ENCODE results near the gene ZNF212.

The ZNF212 gene

DNA sequence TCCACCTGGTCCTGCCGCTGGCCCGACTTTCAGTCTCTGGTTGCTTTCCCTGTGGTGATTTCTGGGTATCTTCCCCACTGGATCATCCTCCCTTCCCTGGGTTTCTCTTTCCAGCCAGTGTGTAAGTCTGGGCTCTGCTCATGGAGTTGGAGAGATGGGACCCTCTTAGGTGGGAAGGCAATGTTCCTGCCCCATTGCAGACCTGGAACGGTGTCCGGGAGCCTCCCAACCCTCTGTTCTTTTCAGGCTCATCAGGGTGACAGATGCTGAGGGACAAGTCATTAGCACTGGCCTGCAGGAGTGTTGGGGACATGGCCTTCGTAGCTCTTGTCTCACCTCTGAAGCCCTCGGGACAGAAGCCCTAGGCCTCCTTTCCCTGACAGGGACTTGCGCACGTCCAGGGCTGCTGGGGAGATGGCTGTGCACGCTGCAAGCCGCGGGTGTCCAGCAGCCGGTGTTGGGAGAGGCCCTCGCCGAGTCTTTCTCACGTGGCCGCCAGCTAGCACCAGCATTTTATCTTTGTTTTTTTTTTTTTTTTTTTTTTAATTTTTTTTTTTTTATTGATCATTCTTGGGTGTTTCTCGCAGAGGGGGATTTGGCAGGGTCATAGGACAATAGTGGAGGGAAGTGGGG is 39.8 kb downstream of the ZNF212 start:
- TF ChIP-seq CTCF (conservative IDR thresholded peaks at IDR 0.05), result no peak

DNA sequence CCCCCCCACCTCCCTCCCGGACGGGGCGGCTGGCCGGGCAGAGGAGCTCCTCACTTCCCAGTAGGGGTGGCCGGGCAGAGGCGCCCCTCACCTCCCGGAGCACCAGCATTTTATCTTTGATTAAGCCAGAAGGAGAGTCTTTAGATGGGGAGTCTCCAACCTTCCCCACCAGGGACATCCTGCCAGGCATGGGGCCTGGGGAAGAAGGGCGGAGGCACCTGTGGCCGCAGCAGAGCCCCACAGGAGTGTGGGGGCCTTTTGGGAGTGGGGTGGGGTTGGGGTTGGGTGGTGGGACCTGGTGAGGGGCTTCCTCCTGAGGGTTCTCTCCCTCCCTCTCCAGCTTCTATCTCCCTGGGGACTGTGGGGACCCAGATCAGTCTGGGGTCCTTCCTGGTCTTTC is 40.7 kb downstream of the ZNF212 start:
- H3K27ac ChIP-seq, result no peak overlapping the region
- no peak for TF ChIP-seq CTCF (conservative IDR thresholded peaks at IDR 0.05)

More for the DNA sequence above, 39.8 kb downstream of the ZNF212 start:
- H3K27ac ChIP-seq, result no peak overlapping the region

GRCh38 chr7:149280661-149281507 is 41.4 kb downstream of the ZNF212 start:
- H3K27ac ChIP-seq, result no peak overlapping the region
- no peak for TF ChIP-seq CTCF (conservative IDR thresholded peaks at IDR 0.05)

DNA sequence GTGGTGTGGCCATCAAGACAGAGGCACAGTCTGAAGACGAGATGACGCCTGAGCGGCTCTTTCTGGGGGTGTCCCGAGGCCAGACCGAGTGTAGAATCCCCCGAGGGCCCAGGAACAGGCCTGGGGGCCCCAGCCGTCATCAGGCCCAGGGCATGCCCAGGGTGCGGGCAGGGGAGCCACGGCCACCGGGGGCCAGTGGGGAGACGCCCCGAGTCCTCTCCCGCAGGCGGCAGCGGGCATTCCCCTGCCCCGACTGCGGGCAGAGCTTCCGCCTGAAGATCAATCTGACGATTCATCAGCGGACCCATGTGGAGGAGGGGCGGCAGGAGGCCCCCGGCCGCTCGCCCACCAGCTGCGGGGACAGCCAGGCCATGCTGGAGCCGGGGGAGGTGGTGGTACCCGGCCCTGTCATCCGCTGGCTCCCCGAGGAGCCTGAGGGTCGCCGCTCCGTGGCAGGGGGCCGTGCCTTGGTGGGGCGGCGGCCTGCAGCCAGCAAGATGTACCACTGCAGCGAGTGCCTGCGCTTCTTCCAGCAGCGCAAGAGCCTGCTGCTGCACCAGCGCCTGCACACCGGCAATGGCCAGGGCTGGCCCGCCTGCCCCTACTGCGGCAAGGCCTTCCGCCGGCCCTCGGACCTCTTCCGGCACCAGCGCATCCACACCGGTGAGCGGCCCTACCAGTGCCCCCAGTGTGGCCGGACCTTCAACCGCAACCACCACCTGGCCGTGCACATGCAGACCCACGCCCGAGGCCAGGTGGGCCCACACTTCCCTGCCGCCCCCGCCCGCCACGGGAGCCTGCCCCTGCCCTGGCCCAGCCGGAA is 42.3 kb downstream of the ZNF212 start:
- TF ChIP-seq CTCF (conservative IDR thresholded peaks at IDR 0.05), result no peak

DNA sequence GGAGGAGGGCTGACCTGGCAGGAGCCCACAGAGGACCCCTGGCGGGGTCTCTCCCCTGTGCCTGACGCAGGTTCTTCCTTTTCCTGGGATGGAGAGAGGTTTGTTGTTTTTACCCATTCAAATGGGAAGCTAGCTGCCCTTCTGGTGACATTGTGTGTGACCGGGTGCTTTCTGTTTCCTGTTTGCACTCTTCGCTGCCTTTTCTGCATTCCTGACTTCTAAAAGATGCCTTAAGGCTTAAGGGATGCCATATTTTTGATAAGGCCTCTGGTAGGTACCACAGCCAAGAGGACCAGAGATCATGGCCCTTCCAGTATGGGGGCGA is 42.8 kb downstream of the ZNF212 start:
- TF ChIP-seq CTCF (conservative IDR thresholded peaks at IDR 0.05), result no peak
- H3K27ac ChIP-seq, result no peak overlapping the region

More for the DNA sequence above, 42.3 kb downstream of the ZNF212 start:
- H3K27ac ChIP-seq, result no peak overlapping the region

DNA sequence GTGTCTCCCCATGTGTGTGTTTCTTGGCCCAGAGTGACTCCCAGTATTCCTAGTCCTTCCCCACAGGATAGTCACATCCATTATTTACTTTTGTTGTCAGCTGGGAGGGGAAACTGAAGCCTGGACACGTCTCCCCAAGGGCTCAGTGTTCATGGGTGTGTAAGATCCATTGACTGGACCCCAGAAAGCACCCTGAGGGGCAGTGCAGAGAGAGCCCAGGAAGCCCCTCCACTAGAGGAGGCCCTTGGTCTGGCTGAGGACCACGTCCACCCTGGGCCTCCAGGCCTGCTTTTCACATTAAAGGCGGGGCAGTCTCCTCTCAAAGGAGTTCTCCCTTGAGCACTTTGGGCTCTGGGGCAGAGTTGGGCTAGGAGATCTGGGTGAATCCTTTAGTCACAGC is 43.9 kb downstream of the ZNF212 start:
- no peak overlapping the region for H3K27ac ChIP-seq
- no peak for TF ChIP-seq CTCF (conservative IDR thresholded peaks at IDR 0.05)

- peak overlapping the region; percentile 73 for H3K27ac ChIP-seq
- no peak for TF ChIP-seq CTCF (conservative IDR thresholded peaks at IDR 0.05)
These were observed 44.9 kb downstream of the ZNF212 start for GRCh38 chr7:149284343-149284742.

Measured in VCaP (cell line).